Renal cortical epithelial cell (primary cell): ENCODE measurements around the gene EIF4E1B. TPM values are rescaled to one million over a fixed set of nuclear protein-coding genes. Genes with fewer than 3 reads are reported as not detected.

Source experiments
- DNase-seq: peaks from one replicate; pipeline ENCODE4 v3.0.0-alpha.2; 2011; ENCODE audit warnings: low read depth
- total RNA-seq: library from RNA; depleted of rRNA; stranded (reverse); fragments of >200 nt; gene quantifications from 2 replicates; pipeline ENCODE4 v1.2.3, GENCODE V29; 2014

The EIF4E1B gene
- total RNA-seq, 1 donor from 2014 or later, result not detected

GRCh38 chr5:176626876-176627236 is 3.6 kb upstream of the EIF4E1B start:
- no peak for DNase-seq

- DNase-seq, result no peak
Measured at GRCh38 chr5:176627582-176627981, 2.9 kb upstream of the EIF4E1B start.

DNA sequence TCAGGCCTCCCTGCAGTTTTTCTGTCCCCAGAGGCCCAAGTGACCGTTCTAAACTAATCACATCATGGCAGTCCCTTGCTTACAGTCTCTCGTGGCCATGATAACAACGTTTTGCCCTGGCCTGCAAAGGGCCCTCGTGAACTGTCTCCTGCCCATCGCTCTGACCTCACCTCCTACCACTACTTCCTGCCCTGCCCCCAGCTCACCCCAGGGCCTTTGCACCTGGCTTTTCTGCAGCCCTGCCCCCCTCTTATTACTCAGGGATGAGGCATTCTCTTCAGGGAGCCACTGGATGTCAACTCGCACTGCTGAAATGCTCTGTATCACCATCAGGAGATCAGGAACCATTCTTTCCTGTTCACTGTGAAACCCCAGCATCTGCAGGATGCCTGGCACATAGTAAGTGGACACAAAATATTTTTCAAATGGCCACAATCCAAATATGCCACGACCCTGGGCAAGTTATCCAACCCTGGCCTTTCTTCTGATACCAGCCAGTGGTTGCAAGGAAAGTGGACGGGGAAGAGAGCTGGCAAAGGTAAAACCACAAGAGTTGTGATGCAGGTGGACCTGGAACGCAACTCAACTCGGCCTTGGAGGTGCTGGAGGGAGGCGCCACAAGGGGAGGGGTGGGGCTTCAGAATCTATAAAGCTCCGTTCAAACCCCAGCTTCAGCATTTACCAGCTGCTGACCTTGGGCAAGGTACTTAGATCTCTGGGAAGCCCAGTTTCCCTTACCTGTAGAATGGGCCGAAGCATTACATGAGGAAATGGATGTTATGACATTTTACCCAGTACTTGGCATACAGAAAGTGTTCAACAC is 1.9 kb upstream of the EIF4E1B start:
- DNase-seq, result no peak

- no peak for DNase-seq
Measured at GRCh38 chr5:176629317-176629852, 1.1 kb upstream of the EIF4E1B start.

GRCh38 chr5:176630681-176631222 is 277 bp downstream of the EIF4E1B start:
- no peak for DNase-seq

DNA sequence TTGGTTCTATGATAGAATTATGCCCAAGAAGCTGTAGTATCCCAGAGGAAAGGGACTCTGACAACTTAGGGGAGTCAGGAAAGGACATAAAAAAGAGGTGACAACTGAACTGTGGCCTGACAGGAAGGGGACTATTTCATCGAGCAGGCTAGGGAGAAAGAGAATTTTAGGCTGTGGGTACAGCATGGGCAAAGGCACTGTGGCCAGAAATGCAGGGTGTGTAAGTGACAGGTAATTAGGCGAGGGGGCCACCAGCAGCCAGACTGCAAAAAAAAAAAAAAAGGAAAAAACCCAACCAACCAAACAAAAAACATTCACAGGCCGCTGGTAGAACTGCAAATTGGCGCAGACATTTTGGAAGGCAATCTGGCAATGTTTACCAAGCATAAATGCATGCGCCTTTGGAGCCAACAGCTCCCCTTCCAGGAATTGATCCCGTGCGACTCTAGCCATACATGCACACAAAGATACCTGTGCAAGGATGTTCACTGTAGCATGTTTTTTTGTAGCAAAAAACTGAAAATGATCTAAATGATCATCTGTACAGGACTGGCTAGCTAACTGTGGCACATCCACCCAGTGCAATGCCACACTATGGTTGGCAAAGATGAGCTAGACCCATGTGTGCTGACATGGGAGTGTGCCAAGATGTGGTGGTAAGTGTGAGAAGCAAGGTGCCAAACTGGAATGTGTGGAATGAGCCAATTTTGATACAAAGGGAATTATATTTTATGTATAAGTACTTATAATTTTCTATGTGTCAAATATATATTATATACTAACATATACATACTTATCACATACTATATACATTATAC is 1.1 kb downstream of the EIF4E1B start:
- DNase-seq, result no peak

GRCh38 chr5:176632745-176633144 is 2.3 kb downstream of the EIF4E1B start:
- DNase-seq, result no peak

GRCh38 chr5:176633598-176633997 is 3.1 kb downstream of the EIF4E1B start:
- DNase-seq, result no peak

DNA sequence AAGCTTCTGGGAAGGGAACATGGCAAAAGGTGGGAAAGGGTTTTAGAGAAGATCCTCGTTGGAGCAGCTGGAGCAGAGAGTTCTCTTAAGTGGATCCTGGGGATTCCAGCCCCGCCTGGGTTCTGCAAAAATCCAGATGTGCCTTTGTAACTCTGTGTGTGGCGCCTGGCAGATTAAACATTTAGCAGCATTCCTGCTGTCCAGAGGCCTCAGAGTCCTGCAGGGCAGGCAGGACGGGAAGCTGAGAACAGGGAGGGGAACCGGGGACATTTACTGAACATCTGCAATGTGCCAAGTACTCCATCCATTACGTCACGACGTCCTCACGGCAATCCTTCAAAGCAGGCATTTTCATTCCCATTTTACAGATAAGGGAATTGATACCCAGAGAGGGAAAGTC is 6.0 kb downstream of the EIF4E1B start:
- no peak for DNase-seq

DNA sequence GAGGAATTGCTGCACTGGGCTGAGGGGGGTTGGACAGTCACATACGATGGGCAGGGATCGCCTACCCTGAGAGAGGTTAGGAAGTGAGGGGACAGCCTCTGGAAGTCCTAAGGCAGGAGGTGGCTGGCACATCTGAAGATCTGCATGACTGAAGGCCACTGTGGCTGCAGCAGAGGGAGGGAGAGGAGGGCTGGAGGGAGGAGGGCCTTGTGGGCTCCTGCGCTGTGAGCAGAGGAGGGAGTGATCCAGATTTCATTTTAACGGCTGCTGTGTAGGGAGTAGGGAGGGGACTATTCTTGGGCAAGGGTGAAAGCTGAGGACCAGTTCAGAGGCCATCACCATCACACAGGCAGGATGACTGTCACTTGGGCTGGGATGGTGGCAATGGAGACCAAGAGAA is 7.1 kb downstream of the EIF4E1B start:
- no peak for DNase-seq

DNA sequence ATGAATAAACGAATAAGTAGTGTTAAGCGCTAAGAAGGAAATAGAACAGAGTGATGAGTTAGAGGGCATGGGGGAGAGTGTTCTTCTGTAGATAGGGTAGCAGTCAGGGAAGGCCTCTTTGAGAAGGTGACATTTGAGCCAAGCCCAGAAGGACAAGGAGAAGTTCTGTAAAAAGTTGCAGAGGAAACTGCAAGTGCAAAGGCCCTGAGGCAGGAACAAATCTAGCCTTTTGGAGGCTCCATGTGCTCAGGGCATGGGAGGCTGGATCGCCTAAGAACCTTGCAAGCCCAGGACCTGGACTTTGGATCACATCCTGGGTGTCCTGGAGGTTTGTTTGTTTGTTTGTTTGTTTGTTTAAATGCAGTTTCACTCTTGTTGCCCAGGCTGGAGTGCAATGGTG is 8.0 kb downstream of the EIF4E1B start:
- DNase-seq, result no peak

DNA sequence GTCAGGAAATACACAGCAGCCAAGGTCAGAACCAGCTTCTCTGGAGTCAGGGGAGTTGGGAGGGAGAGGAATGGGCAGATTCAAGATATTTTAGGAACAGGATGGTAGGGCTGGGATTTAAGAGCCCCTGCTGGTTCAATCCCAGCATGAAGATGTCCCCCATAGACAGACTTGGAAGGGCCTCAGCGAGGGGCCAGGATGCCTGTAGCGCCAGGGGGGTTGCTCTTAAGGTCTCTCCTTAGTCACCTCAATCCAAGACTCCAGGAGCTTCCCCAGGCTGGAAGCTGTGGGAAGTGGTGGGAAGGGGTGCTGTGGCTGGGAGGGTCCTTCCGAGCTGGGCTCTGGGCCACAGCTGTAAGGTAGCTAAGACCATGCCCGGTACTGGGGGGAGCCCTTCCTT is 8.7 kb downstream of the EIF4E1B start:
- DNase-seq, result no peak

GRCh38 chr5:176639981-176640380 is 9.5 kb downstream of the EIF4E1B start:
- no peak for DNase-seq

- DNase-seq, result peak; percentile 20
Measured at GRCh38 chr5:176640616-176641015, 10.1 kb downstream of the EIF4E1B start.

GRCh38 chr5:176642675-176643490 is 12.4 kb downstream of the EIF4E1B start:
- DNase-seq, result no peak

- no peak for DNase-seq
Measured at GRCh38 chr5:176643491-176644219, 13.2 kb downstream of the EIF4E1B start.

- DNase-seq, result no peak
Measured at GRCh38 chr5:176644294-176644693, 13.8 kb downstream of the EIF4E1B start.

- no peak for DNase-seq
Measured at GRCh38 chr5:176644878-176645670, 14.6 kb downstream of the EIF4E1B start.

DNA sequence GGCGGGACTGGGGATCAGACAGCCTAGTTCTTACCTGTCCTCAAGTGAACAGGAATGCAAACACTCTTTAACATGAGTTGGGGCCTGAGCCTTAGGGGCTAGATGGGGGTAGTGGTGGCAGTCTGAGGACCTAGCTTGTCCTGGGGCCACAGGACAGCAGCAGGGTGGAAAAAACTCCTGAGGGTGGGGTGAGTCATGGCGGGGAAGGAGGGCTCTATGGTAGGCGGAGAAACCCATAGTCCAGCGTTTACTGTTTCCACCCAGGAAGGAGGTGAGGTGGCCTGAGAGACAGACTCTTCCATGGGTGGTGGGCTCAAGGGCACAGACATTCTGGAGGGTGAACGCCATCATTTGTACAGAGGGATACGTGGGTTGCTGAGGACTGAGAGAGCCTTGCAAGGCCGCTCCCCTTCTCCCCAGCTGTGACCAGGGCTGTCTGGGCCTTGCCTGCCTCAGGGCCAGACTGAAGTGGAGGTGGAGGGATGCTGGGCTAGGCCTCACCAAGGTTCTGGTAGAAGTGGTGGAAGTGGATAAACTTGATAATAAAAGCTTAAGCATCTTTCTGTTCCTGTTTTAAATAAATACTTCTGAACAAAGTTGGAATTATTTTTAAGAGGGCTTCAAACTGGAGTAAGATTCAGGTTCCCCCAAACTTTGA is 15.7 kb downstream of the EIF4E1B start:
- DNase-seq, result no peak

GRCh38 chr5:176646707-176647029 is 16.2 kb downstream of the EIF4E1B start:
- DNase-seq, result no peak
